ENCODE data around the gene CMTR2.
"Not testable (repeated sequence)": the region's sequence is repeated elsewhere in the genome, so short reads cannot be mapped to it uniquely, and the experiment has no call there.

Gene CMTR2

GRCh38 chr16:71288890-71289731, at the start of gene CMTR2:
Gene CMTR2 (minus strand): TSS chr16:71289402. CDS start chr16:71285920, 3,482 bp downstream.
- peak; percentile 96 for DNase-seq

- no peak for DNase-seq
Measured at GRCh38 chr16:71338632-71339031, 49.4 kb upstream of the CMTR2 start.

GRCh38 chr16:71338193-71338592, 49.0 kb upstream of the CMTR2 start:
- no peak for DNase-seq

GRCh38 chr16:71337631-71338030, 48.4 kb upstream of the CMTR2 start:
- DNase-seq = no peak

GRCh38 chr16:71328151-71328550, 38.9 kb upstream of the CMTR2 start:
- no peak for DNase-seq

- DNase-seq = no peak
Measured at GRCh38 chr16:71327720-71328119, 38.5 kb upstream of the CMTR2 start.

GRCh38 chr16:71319999-71320398, 30.8 kb upstream of the CMTR2 start:
- no peak for DNase-seq

GRCh38 chr16:71315269-71315668, 26.1 kb upstream of the CMTR2 start:
- no peak for DNase-seq

GRCh38 chr16:71313591-71313990, 24.4 kb upstream of the CMTR2 start:
- not testable (repeated sequence) for DNase-seq

- no peak for DNase-seq
Measured at GRCh38 chr16:71311553-71312158, 22.5 kb upstream of the CMTR2 start.

- no peak for DNase-seq
Measured at GRCh38 chr16:71303938-71304337, 14.7 kb upstream of the CMTR2 start.

GRCh38 chr16:71297341-71297634, 8.1 kb upstream of the CMTR2 start:
- DNase-seq = no peak

- peak; percentile 13 for DNase-seq
Measured at GRCh38 chr16:71296584-71297340, 7.6 kb upstream of the CMTR2 start.

- DNase-seq = no peak
Measured at GRCh38 chr16:71295950-71296349, 6.7 kb upstream of the CMTR2 start.

GRCh38 chr16:71293919-71294318, 4.7 kb upstream of the CMTR2 start:
- DNase-seq = no peak

GRCh38 chr16:71292095-71292494, 2.9 kb upstream of the CMTR2 start:
- DNase-seq = not testable (repeated sequence)

GRCh38 chr16:71289732-71290062, 495 bp upstream of the CMTR2 start:
- no peak for DNase-seq

- no peak for DNase-seq
Measured at GRCh38 chr16:71288570-71288889, 672 bp downstream of the CMTR2 start.

GRCh38 chr16:71287911-71288310, 1.3 kb downstream of the CMTR2 start:
- DNase-seq = no peak

GRCh38 chr16:71287454-71287853, 1.7 kb downstream of the CMTR2 start:
- DNase-seq = no peak

GRCh38 chr16:71283612-71284011, 5.6 kb downstream of the CMTR2 start:
- DNase-seq = no peak

GRCh38 chr16:71282943-71283342, 6.3 kb downstream of the CMTR2 start:
- DNase-seq = no peak

GRCh38 chr16:71276589-71277334, 12.4 kb downstream of the CMTR2 start:
- no peak for DNase-seq

GRCh38 chr16:71273384-71273783, 15.8 kb downstream of the CMTR2 start:
- DNase-seq = no peak
